Measurements from ENCODE around the gene DNAJC11.
"Not testable (repeated sequence)": the region's sequence is repeated elsewhere in the genome, so short reads cannot be mapped to it uniquely, and the experiment has no call there.

The DNAJC11 gene
- total RNA-seq: 41.3 to 50.9 (median 46.0) reads per million in 3 donors

- Histone ChIP-seq H3K4me1 (ENCODE audit: control insufficient read depth, insufficient read depth, low read length, poor library complexity, severe bottlenecking) (peaks cover 9% of the 10 kb centered on the region), H3K4me3 (ENCODE audit: insufficient read depth, low read depth, low read length, poor library complexity, severe bottlenecking) (peak within 1 kb of the TSS; percentile 78), H3K36me3 (ENCODE audit: control insufficient read depth, insufficient read depth, low read length) (no peaks in the 10 kb centered on the region), H3K27me3 (replicated peaks; ENCODE audit: control insufficient read depth, insufficient read depth, low read length, poor library complexity, severe bottlenecking) (no peaks in the 10 kb centered on the region), H3K9me3 (ENCODE audit: control insufficient read depth, low read length) (no peaks in the 10 kb centered on the region), H3K27ac (ENCODE audit: insufficient read depth, low read length, poor library complexity, severe bottlenecking) (peak within 1 kb of the TSS; percentile 84)
- DNase-seq: peak; percentile 79 to 86 (median 84)
Observed at GRCh38 chr1:6701437-6702153, at the start of gene DNAJC11. DNAJC11 (minus strand) TSS chr1:6701816; CDS start chr1:6701800, 16 bp downstream.

GRCh38 chr1:6750490-6750889 is 48.9 kb upstream of the DNAJC11 start:
- Histone ChIP-seq H3K27me3 (replicated peaks; ENCODE audit: control insufficient read depth, insufficient read depth, low read length, poor library complexity, severe bottlenecking) (peaks cover 5% of the 10 kb centered on the region), H3K4me3 (ENCODE audit: insufficient read depth, low read depth, low read length, poor library complexity, severe bottlenecking) (no peak overlapping the region), H3K36me3 (ENCODE audit: control insufficient read depth, insufficient read depth, low read length) (no peaks in the 10 kb centered on the region), H3K4me1 (ENCODE audit: control insufficient read depth, insufficient read depth, low read length, poor library complexity, severe bottlenecking) (no peaks in the 10 kb centered on the region), H3K27ac (ENCODE audit: insufficient read depth, low read length, poor library complexity, severe bottlenecking) (no peak overlapping the region), H3K9me3 (ENCODE audit: control insufficient read depth, low read length) (no peaks in the 10 kb centered on the region)
- DNase-seq: no peak

DNA sequence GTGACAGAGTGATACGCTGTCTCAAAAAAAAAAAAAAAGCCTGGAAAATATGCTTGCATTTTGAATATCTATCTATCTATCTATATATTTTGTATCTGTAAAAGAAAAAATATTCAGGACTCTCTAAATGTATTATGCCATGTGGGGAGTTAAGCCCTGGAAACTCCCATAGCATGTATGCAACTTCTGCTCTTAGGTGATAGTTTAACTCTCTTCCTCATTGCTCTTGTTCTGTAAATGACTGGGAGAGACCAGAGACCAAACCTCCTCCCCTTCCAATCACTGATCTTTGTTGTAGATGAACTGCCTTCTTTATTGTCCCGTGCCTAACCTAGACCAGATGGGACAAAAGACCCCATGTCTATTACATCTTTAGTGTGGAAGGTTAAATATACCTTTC is 46.1 kb upstream of the DNAJC11 start:
- peaks cover 5% of the 10 kb centered on the region for H3K27me3 ChIP-seq (replicated peaks; ENCODE audit: control insufficient read depth, insufficient read depth, low read length, poor library complexity, severe bottlenecking)
- H3K9me3 ChIP-seq (ENCODE audit: control insufficient read depth, low read length): no peaks in the 10 kb centered on the region
- no peak overlapping the region for H3K27ac ChIP-seq (ENCODE audit: insufficient read depth, low read length, poor library complexity, severe bottlenecking)
- no peak overlapping the region for H3K4me3 ChIP-seq (ENCODE audit: insufficient read depth, low read depth, low read length, poor library complexity, severe bottlenecking)
- H3K4me1 ChIP-seq (ENCODE audit: control insufficient read depth, insufficient read depth, low read length, poor library complexity, severe bottlenecking): no peaks in the 10 kb centered on the region
- H3K36me3 ChIP-seq (ENCODE audit: control insufficient read depth, insufficient read depth, low read length): no peaks in the 10 kb centered on the region
- DNase-seq: no peak

DNA sequence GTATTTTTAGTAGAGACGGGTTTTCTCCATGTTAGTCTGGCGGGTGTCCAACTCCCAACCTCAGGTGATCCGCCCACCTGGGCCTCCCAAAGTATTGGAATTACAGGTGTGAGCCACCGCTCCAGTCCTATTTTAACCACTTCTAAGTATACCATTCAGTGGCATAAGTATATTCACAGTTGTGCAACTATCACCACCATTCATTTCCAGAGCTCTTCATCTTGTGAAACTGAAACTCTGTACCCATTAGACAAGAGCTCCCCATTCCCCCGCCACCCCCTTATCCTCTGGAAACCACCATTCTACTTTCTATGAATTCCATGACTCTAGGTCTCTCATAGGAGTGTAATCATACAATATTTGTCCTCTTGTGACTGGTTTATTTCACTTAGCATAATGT is 43.5 kb upstream of the DNAJC11 start:
- no peak overlapping the region for H3K27ac ChIP-seq (ENCODE audit: insufficient read depth, low read length, poor library complexity, severe bottlenecking)
- DNase-seq: no peak
- no peaks in the 10 kb centered on the region for H3K27me3 ChIP-seq (replicated peaks; ENCODE audit: control insufficient read depth, insufficient read depth, low read length, poor library complexity, severe bottlenecking)
- no peaks in the 10 kb centered on the region for H3K36me3 ChIP-seq (ENCODE audit: control insufficient read depth, insufficient read depth, low read length)
- H3K9me3 ChIP-seq (ENCODE audit: control insufficient read depth, low read length): no peaks in the 10 kb centered on the region
- no peak overlapping the region for H3K4me3 ChIP-seq (ENCODE audit: insufficient read depth, low read depth, low read length, poor library complexity, severe bottlenecking)
- H3K4me1 ChIP-seq (ENCODE audit: control insufficient read depth, insufficient read depth, low read length, poor library complexity, severe bottlenecking): no peaks in the 10 kb centered on the region

DNA sequence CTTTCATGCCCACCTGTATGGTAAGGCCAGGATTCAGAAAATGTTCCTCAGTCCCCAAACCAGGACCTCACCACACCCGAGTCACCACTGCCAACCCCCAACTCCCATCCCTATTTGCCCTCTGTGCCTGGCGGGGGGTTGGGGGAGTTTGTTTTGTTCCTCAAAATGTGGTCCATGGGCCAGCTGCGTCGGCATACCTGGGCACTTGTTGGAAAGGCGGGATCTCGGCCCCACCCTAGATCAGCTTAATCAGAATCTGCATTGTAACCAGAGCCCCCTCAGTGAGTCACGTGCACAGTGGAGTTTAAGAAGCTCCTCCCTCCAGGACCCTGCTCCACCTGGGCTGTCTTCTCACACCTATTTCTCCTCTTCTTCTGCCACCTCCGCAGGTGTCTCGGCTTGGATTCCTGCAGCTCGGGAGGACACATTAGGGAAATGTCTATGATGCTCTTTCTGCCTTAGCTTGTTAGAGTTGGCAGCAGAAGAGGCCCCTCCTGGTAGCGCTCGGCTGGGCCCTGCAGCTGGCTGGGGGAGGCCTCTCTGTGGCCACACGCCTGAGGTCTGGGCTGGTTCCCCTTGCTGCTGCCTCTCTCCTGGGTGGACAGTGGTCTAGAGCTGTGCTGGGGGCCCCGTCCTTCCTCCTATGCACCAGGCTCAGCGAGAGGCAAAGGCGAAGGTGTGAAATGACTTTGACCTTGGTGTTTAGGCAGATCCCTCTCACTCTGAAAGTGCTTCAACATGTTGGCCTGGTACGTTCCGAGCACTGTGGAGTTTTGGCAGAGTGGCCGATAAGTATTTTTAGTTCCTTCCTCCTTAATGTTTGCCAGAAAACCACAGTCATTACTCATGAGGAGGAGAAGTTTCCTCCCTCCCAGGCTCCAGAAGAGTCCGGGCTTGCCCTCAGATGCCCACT is 41.8 kb upstream of the DNAJC11 start:
- Histone ChIP-seq H3K4me3 (ENCODE audit: insufficient read depth, low read depth, low read length, poor library complexity, severe bottlenecking) (no peak overlapping the region), H3K27ac (ENCODE audit: insufficient read depth, low read length, poor library complexity, severe bottlenecking) (no peak overlapping the region)
- DNase-seq: no peak

GRCh38 chr1:6742676-6743188 is 41.1 kb upstream of the DNAJC11 start:
- not testable (repeated sequence) for H3K9me3 ChIP-seq (ENCODE audit: control insufficient read depth, low read length); H3K4me1 ChIP-seq (ENCODE audit: control insufficient read depth, insufficient read depth, low read length, poor library complexity, severe bottlenecking); H3K27ac ChIP-seq (ENCODE audit: insufficient read depth, low read length, poor library complexity, severe bottlenecking); H3K27me3 ChIP-seq (replicated peaks; ENCODE audit: control insufficient read depth, insufficient read depth, low read length, poor library complexity, severe bottlenecking); DNase-seq; H3K4me3 ChIP-seq (ENCODE audit: insufficient read depth, low read depth, low read length, poor library complexity, severe bottlenecking); H3K36me3 ChIP-seq (ENCODE audit: control insufficient read depth, insufficient read depth, low read length)

More for the DNA sequence above, 41.8 kb upstream of the DNAJC11 start:
- H3K9me3 ChIP-seq (ENCODE audit: control insufficient read depth, low read length): no peaks in the 10 kb centered on the region
- no peaks in the 10 kb centered on the region for H3K27me3 ChIP-seq (replicated peaks; ENCODE audit: control insufficient read depth, insufficient read depth, low read length, poor library complexity, severe bottlenecking)
- no peaks in the 10 kb centered on the region for H3K36me3 ChIP-seq (ENCODE audit: control insufficient read depth, insufficient read depth, low read length)
- no peaks in the 10 kb centered on the region for H3K4me1 ChIP-seq (ENCODE audit: control insufficient read depth, insufficient read depth, low read length, poor library complexity, severe bottlenecking)

DNA sequence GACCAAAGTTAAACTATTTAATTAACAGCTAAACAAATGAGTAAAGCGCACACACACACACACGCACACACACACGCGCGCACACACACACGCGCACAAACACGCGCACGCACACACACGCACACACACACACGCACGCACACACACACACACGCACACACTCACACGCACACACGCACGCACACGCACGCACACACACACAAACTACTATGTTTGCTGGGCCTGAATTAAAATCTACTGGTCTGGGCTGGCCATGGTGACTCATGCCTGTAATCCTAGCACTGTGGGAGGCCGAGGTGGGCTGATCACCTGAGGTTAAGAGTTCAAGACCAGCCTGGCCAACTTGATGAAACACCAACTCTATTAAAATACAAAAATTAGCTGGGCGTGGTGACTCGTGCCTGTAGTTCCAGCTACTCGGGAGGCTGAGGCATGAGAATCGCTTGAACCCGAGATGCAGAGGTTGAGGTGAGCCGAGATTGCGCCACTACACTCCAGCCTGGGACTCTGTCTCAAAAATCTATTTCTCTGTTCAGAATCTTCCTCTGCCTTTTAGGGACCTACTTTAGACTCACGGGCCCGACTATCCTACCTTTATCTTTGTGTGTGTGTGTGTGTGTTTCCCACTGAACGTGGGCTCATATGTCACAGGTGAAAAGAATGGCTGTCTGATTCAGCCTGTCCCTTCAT is 37.5 kb upstream of the DNAJC11 start:
- no peaks in the 10 kb centered on the region for H3K27me3 ChIP-seq (replicated peaks; ENCODE audit: control insufficient read depth, insufficient read depth, low read length, poor library complexity, severe bottlenecking)
- DNase-seq: no peak
- no peaks in the 10 kb centered on the region for H3K36me3 ChIP-seq (ENCODE audit: control insufficient read depth, insufficient read depth, low read length)
- H3K4me3 ChIP-seq (ENCODE audit: insufficient read depth, low read depth, low read length, poor library complexity, severe bottlenecking): no peak overlapping the region
- no peak overlapping the region for H3K27ac ChIP-seq (ENCODE audit: insufficient read depth, low read length, poor library complexity, severe bottlenecking)
- no peaks in the 10 kb centered on the region for H3K9me3 ChIP-seq (ENCODE audit: control insufficient read depth, low read length)
- no peaks in the 10 kb centered on the region for H3K4me1 ChIP-seq (ENCODE audit: control insufficient read depth, insufficient read depth, low read length, poor library complexity, severe bottlenecking)

DNA sequence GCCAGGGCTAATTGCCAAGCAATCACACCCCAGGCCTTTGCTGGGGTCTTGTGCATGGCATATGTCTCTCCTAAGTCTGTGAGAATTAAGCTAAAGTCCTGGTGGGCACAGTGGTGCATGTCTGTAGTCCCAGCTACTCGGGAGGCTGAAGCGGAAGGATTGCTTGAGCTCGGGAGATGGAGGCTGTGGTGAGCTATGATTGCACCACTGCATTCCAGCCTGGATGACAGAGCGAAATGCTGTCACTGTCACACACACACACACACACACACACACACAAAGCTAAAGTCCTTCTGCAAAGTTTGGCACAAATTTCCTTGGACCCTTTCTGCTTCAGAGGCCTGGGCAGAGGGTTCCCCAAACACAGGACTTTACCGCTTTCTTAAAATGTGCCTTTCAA is 31.3 kb upstream of the DNAJC11 start:
- Histone ChIP-seq H3K36me3 (ENCODE audit: control insufficient read depth, insufficient read depth, low read length) (no peaks in the 10 kb centered on the region), H3K4me1 (ENCODE audit: control insufficient read depth, insufficient read depth, low read length, poor library complexity, severe bottlenecking) (no peaks in the 10 kb centered on the region), H3K27me3 (replicated peaks; ENCODE audit: control insufficient read depth, insufficient read depth, low read length, poor library complexity, severe bottlenecking) (no peaks in the 10 kb centered on the region), H3K9me3 (ENCODE audit: control insufficient read depth, low read length) (no peaks in the 10 kb centered on the region), H3K27ac (ENCODE audit: insufficient read depth, low read length, poor library complexity, severe bottlenecking) (no peak overlapping the region), H3K4me3 (ENCODE audit: insufficient read depth, low read depth, low read length, poor library complexity, severe bottlenecking) (no peak overlapping the region)
- DNase-seq: no peak

DNA sequence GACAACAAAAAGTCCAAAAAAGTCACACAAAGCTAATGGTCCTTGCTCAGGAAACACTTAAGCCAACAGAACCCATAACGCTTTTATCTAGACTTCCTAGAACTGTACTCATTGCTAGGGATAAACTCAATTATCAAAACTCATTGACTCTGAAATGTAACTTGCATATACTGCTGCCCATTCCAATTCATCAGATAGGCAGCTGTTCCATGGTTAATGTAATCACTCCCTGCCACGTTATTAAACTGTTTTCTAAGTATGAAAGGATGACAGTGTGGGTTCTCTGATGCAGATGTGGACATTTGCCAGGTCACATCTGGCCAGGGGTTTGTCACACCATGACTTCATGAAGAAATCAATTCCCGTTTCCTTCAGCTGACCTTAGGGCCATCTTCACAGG is 30.3 kb upstream of the DNAJC11 start:
- no peaks in the 10 kb centered on the region for H3K27me3 ChIP-seq (replicated peaks; ENCODE audit: control insufficient read depth, insufficient read depth, low read length, poor library complexity, severe bottlenecking)
- no peaks in the 10 kb centered on the region for H3K9me3 ChIP-seq (ENCODE audit: control insufficient read depth, low read length)
- H3K36me3 ChIP-seq (ENCODE audit: control insufficient read depth, insufficient read depth, low read length): no peaks in the 10 kb centered on the region
- H3K4me1 ChIP-seq (ENCODE audit: control insufficient read depth, insufficient read depth, low read length, poor library complexity, severe bottlenecking): no peaks in the 10 kb centered on the region
- no peak overlapping the region for H3K27ac ChIP-seq (ENCODE audit: insufficient read depth, low read length, poor library complexity, severe bottlenecking)
- H3K4me3 ChIP-seq (ENCODE audit: insufficient read depth, low read depth, low read length, poor library complexity, severe bottlenecking): no peak overlapping the region
- DNase-seq: no peak

Measured in effector memory CD4-positive, alpha-beta T cell (primary cell).